K562 (cell line): ENCODE data around the gene ST6GALNAC3. TPM values are rescaled to one million over a fixed set of nuclear protein-coding genes. Genes with fewer than 3 reads are reported as not detected.

ENCODE experiments used
- ATAC-seq: fragments of 200-7000 bp; cut with Tn5 transposase; 3 replicates; pipeline ENCODE4 v1.9.1; 2020; ENCODE audit warnings: moderate library complexity
- BruUV-seq: library from RNA; stranded (reverse); fragments of 400-500 nt; replicated peaks from 2 replicates; lab custom pipeline; 2021; lab: Mats Ljungman, UMichigan
- CTCF ChIA-PET: fragments of 300-600 bp; formaldehyde crosslinking; extraction: SDS; loops from one replicate; lab custom pipeline; 2021; ENCODE audit warnings: low intra/inter-chr PET ratio; lab: Yijun Ruan, JAX
- POLR2A ChIA-PET: fragments of 300-600, 350-650 bp; sonication (Branson Sonifier 250); formaldehyde crosslinking; extraction: SDS; loops from one replicate; lab custom pipeline; 2021; ENCODE audit warnings: antibody characterized with exemption, inconsistent platforms; lab: Yijun Ruan, JAX
- DNase-seq, 4 experiments: peaks; one replicate each; pipeline versions ENCODE4 v3.0.0 to v3.0.0-alpha.2; 2011 to 2018; ENCODE audit warnings: low spot score in 3 of 4, mixed read lengths in 3 of 4; ENCODE audit errors: extremely low read depth in 1 of 4
- FAIRE-seq: peaks from 2 replicates; lab custom pipeline; 2011; peaks lifted over from hg19 to GRCh38; lab: Jason Lieb, UNC
- H2AFZ ChIP-seq: 2 replicates; pipeline ENCODE4 v1.6.0; 2011; ENCODE audit warnings: low read depth, low read length, control low read depth, inconsistent platforms
- H3K27ac ChIP-seq: fragments of 200-600 bp; 3 replicates; pipeline ENCODE4 v1.8.0; 2011; ENCODE audit warnings: low read depth, mild to moderate bottlenecking, control low read depth, inconsistent platforms, low read length, moderate library complexity, mixed read lengths; ENCODE audit errors: extremely low read depth
- H3K27me3 ChIP-seq, 2 experiments: fragments of 300-600 bp in 1 of 2; 2 replicates in 1 of 2; 3 replicates in 1 of 2; pipeline versions ENCODE4 v1.6.0 to v1.8.0; 2011; ENCODE audit warnings: inconsistent platforms in 2 of 2, low read length in 2 of 2, mild to moderate bottlenecking in 1 of 2, mixed read lengths in 1 of 2, moderate library complexity in 1 of 2; ENCODE audit not compliant: control insufficient read depth in 2 of 2, insufficient read depth in 2 of 2
- H3K36me3 ChIP-seq: fragments of 300-600 bp; 3 replicates; pipeline ENCODE4 v1.8.0; 2011; ENCODE audit warnings: mild to moderate bottlenecking, low read length, inconsistent platforms; ENCODE audit not compliant: control insufficient read depth, insufficient read depth
- H3K4me1 ChIP-seq, 2 experiments: fragments of 200-600 bp in 1 of 2; replicated peaks in 1 of 2; 2 replicates in 1 of 2; 3 replicates in 1 of 2; pipeline versions ENCODE4 v1.5.1 to v1.8.0; 2011; ENCODE audit warnings: inconsistent platforms in 2 of 2, low read length in 2 of 2, mild to moderate bottlenecking in 1 of 2, mixed read lengths in 1 of 2, moderate library complexity in 1 of 2; ENCODE audit not compliant: control insufficient read depth in 2 of 2, insufficient read depth in 2 of 2
- H3K4me2 ChIP-seq: 2 replicates; pipeline ENCODE4 v1.6.1; 2011; ENCODE audit warnings: low read length, control low read depth, inconsistent platforms, mixed read lengths; ENCODE audit not compliant: insufficient read depth
- H3K4me3 ChIP-seq: fragments of 200-600 bp; sonication (generic), shearing (Covaris generic); 2 replicates; pipeline ENCODE4 v1.5.1; 2016; ENCODE audit warnings: control low read depth, inconsistent platforms
- H3K79me2 ChIP-seq: fragments of 200-600 bp; 3 replicates; pipeline ENCODE4 v1.8.0; 2011; ENCODE audit warnings: low read length, inconsistent platforms; ENCODE audit not compliant: control insufficient read depth, insufficient read depth
- H3K9ac ChIP-seq, 2 experiments: 2 replicates each; pipeline versions ENCODE4 v1.6.0 to v1.6.1; 2011; ENCODE audit warnings: low read depth in 2 of 2, low read length in 2 of 2, control low read depth in 1 of 2, inconsistent platforms in 1 of 2, mild to moderate bottlenecking in 1 of 2, mixed read lengths in 1 of 2; ENCODE audit not compliant: insufficient read depth in 1 of 2
- H3K9me1 ChIP-seq: one replicate; pipeline ENCODE4 v1.6.0; 2011; ENCODE audit warnings: inconsistent platforms, mild to moderate bottlenecking, low read length, moderate library complexity; ENCODE audit not compliant: control insufficient read depth, insufficient read depth
- H3K9me3 ChIP-seq: replicated peaks from 2 replicates; pipeline ENCODE4 v1.5.1; 2011; ENCODE audit warnings: low read depth, low read length, inconsistent platforms; ENCODE audit not compliant: control insufficient read depth, insufficient read depth
- H4K20me1 ChIP-seq: replicated peaks from 2 replicates; pipeline ENCODE4 v1.6.1; 2011; ENCODE audit warnings: low read length, inconsistent platforms, mixed read lengths; ENCODE audit not compliant: control insufficient read depth, insufficient read depth
- BMI1 ChIP-seq: fragments of 150-350 bp; IDR thresholded peaks from 2 replicates; pipeline ENCODE4 v1.6.1; 2014; ENCODE audit warnings: low read length
- BRF1 ChIP-seq: IDR thresholded peaks from 3 replicates; pipeline ENCODE4 v1.6.1; 2011; ENCODE audit warnings: borderline replicate concordance, mild to moderate bottlenecking; ENCODE audit not compliant: insufficient read length; ENCODE audit errors: extremely low read depth
- FOSL1 ChIP-seq: fragments of 200-800 bp; sonication (Bioruptor generic); conservative IDR thresholded peaks from 2 replicates; pipeline ENCODE4 v1.6.1; 2016; ENCODE audit warnings: missing genetic modification characterization, missing compliant biosample characterization
- NFATC3 ChIP-seq: fragments of 450-650 bp; IDR thresholded peaks from 2 replicates; pipeline ENCODE4 v1.6.1; 2017; ENCODE audit warnings: mild to moderate bottlenecking
- NR2C1 ChIP-seq, 2 experiments: fragments of 450-650 bp; IDR thresholded peaks; 2 replicates each; pipeline ENCODE4 v1.6.1; 2017; ENCODE audit warnings: mild to moderate bottlenecking in 2 of 2, antibody characterized with exemption in 1 of 2, inconsistent platforms in 1 of 2, missing compliant biosample characterization in 1 of 2, missing genetic modification characterization in 1 of 2
- PHB ChIP-seq: fragments of 250-450 bp; sonication (Bioruptor Pico); IDR thresholded peaks from 2 replicates; pipeline ENCODE4 v1.5.0; 2021
- SMARCA5 ChIP-seq: fragments of 450-650 bp; IDR thresholded peaks from 2 replicates; pipeline ENCODE4 v1.6.1; 2016
- SREBF1 ChIP-seq: fragments of 150-350 bp; IDR thresholded peaks from 2 replicates; pipeline ENCODE4 v1.6.1; 2014; ENCODE audit warnings: antibody characterized with exemption, low read depth, low read length, borderline replicate concordance
- SRSF1 ChIP-seq: fragments of 200-400 bp; formaldehyde crosslinking; IDR thresholded peaks from 2 replicates; pipeline ENCODE4 v1.6.1; 2017; ENCODE audit warnings: mild to moderate bottlenecking, low read depth, low read length, moderate library complexity
- WGBS: fragments of 100-300 bp; shearing (Covaris generic); methylation state at CpG from one replicate; pipeline ENCODE4 v1.1.6; 2016; ENCODE audit warnings: low coverage, mixed read lengths; ENCODE audit not compliant: insufficient coverage; ENCODE audit errors: missing lambda C conversion rate; 5-methylcytosine and 5-hydroxymethylcytosine counted together
- in situ Hi-C: fragments of 300-500 bp; cut with MboI; formaldehyde crosslinking; loops from 4 replicates; pipeline ENCODE4 v1.15.0; 2018; ENCODE audit warnings: inconsistent platforms, mixed read lengths
- intact Hi-C: fragments of 100-400 bp; cut with micrococcal nuclease; formaldehyde crosslinking; loops from 2 replicates; pipeline ENCODE4 v1.14.2; 2022
- polyA plus RNA-seq, 8 experiments: library from polyadenylated mRNA; depleted of rRNA in 4 of 8; stranded (reverse) in 5 of 8; unstranded in 3 of 8; fragments of >200 nt; fragmentation: Nextera tagmentation in 2 of 8; fragmentation: Illumina TruSeq in 1 of 8; extraction: Ambion mirVana in 2 of 8; extraction: Trizol in 1 of 8; gene quantifications; 2 replicates each; pipeline versions ENCODE4 v1.2.1 to v1.2.3, GENCODE V29; 2011 to 2014; ENCODE audit warnings: inconsistent platforms in 1 of 8, missing spikeins in 1 of 8
- total RNA-seq, 7 experiments: library from RNA; depleted of rRNA in 6 of 7; stranded (reverse); fragments of >200 nt in 6 of 7; fragmentation: Illumina TruSeq in 2 of 7; extraction: Trizol in 2 of 7; gene quantifications; 2 replicates each; pipeline versions ENCODE4 v1.2.1 to v1.2.3, GENCODE V29; 2011 to 2021; ENCODE audit warnings: low replicate concordance in 1 of 7
- TF ChIP-seq, protein P1 (sequence below): fragments of 250-450 bp; sonication (Bioruptor Pico); IDR thresholded peaks from 2 replicates; pipeline ENCODE4 v1.8.0; 2022; ENCODE audit warnings: moderate library complexity, mild to moderate bottlenecking, inconsistent platforms
- TF ChIP-seq, protein P2 (sequence below): fragments of 450-650 bp; IDR thresholded peaks from 2 replicates; pipeline ENCODE4 v1.6.1; 2016
- TF ChIP-seq, protein P3 (sequence below): fragments of 250-450 bp; sonication (Bioruptor Pico); IDR thresholded peaks from 2 replicates; pipeline ENCODE4 v1.4.0; 2020; ENCODE audit warnings: borderline replicate concordance
- TF ChIP-seq, protein P4 (sequence below): fragments of 150-350 bp; conservative IDR thresholded peaks from 2 replicates; pipeline ENCODE4 v1.6.1; 2014; ENCODE audit warnings: low read length
- TF ChIP-seq, protein P5 (sequence below): IDR thresholded peaks from 3 replicates; pipeline ENCODE4 v1.6.1; 2011; ENCODE audit warnings: borderline replicate concordance, mild to moderate bottlenecking; ENCODE audit not compliant: insufficient read length, insufficient read depth

The ST6GALNAC3 gene
- total and polyA plus RNA-seq, 9 of the 15 experiments (the other 6 are each of a cell fraction or from before 2014, with no cell fraction given): 0.04 to 0.29 (median 0.18) TPM; not detected in 6

DNA sequence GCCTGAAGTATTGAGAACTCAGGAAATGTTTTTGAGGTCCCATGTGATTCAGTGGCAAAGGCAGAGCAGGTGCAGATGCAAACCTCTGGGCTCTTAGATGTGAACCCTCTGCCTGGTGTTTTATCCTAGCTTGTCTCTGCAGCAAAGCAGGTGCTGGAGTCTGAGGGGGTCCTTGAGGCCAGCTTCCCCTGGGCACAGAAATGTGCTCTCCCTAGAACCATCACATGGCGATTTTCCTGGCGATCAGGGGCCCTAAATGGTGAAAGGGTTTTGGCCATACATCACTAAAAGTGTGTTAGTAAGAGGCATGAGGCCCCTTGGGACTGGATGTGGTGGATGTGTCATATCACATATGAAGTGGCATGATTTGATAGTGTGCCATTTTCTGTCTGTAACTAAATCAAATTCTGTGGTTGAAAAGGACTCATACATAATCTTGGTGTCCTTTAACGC lies 144.8 kb downstream of the ST6GALNAC3 start:
- no peak for FAIRE-seq
- BruUV-seq: no TSS peak
- in situ Hi-C loops: no loop called here
- intact Hi-C loops: no loop called here
- H2AFZ ChIP-seq: no peak overlapping the region
- ChIA-PET CTCF (no interaction called here), POLR2A (no interaction called here)
- no peak overlapping the region for H3K9ac ChIP-seq
- DNase-seq: no peak
- no peaks in the 10 kb centered on the region for H3K79me2 ChIP-seq
- no peaks in the 10 kb centered on the region for H3K9me3 ChIP-seq
- H3K9me1 ChIP-seq: no peaks in the 10 kb centered on the region
- H3K36me3 ChIP-seq: no peaks in the 10 kb centered on the region
- no peak overlapping the region for H3K27ac ChIP-seq
- no peaks in the 10 kb centered on the region for H4K20me1 ChIP-seq
- WGBS: 0% methylated on average over 3 of the region's 3 CpGs
- no peak overlapping the region for H3K4me3 ChIP-seq
- ATAC-seq: no peak
- H3K27me3 ChIP-seq: no peaks in the 10 kb centered on the region
- H3K4me1 ChIP-seq: no peaks in the 10 kb centered on the region
- H3K4me2 ChIP-seq: no peak overlapping the region
- TF ChIP-seq BMI1 (no peak), SREBF1 (no peak), BRF1 (no peak), FOSL1 (tag) (no peak), SMARCA5 (no peak), PHB (CRISPR knock-in tag) (no peak), NFATC3 (no peak), SRSF1 (no peak), NR2C1 (IDR thresholded peaks at IDR 0.05) (no peak), NR2C1 (tag; IDR thresholded peaks at IDR 0.05) (no peak)
- TF ChIP-seq, protein P1, sequence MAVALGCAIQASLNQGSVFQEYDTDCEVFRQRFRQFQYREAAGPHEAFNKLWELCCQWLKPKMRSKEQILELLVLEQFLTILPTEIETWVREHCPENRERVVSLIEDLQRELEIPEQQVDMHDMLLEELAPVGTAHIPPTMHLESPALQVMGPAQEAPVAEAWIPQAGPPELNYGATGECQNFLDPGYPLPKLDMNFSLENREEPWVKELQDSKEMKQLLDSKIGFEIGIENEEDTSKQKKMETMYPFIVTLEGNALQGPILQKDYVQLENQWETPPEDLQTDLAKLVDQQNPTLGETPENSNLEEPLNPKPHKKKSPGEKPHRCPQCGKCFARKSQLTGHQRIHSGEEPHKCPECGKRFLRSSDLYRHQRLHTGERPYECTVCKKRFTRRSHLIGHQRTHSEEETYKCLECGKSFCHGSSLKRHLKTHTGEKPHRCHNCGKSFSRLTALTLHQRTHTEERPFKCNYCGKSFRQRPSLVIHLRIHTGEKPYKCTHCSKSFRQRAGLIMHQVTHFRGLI: no peak
- TF ChIP-seq, protein P2, sequence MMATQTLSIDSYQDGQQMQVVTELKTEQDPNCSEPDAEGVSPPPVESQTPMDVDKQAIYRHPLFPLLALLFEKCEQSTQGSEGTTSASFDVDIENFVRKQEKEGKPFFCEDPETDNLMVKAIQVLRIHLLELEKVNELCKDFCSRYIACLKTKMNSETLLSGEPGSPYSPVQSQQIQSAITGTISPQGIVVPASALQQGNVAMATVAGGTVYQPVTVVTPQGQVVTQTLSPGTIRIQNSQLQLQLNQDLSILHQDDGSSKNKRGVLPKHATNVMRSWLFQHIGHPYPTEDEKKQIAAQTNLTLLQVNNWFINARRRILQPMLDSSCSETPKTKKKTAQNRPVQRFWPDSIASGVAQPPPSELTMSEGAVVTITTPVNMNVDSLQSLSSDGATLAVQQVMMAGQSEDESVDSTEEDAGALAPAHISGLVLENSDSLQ: no peak
- TF ChIP-seq, protein P3, sequence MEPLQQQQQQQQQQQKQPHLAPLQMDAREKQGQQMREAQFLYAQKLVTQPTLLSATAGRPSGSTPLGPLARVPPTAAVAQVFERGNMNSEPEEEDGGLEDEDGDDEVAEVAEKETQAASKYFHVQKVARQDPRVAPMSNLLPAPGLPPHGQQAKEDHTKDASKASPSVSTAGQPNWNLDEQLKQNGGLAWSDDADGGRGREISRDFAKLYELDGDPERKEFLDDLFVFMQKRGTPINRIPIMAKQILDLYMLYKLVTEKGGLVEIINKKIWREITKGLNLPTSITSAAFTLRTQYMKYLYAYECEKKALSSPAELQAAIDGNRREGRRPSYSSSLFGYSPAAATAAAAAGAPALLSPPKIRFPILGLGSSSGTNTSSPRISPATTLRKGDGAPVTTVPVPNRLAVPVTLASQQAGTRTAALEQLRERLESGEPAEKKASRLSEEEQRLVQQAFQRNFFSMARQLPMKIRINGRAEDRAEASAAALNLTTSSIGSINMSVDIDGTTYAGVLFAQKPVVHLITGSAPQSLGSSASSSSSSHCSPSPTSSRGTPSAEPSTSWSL: no peak
- TF ChIP-seq, protein P4, sequence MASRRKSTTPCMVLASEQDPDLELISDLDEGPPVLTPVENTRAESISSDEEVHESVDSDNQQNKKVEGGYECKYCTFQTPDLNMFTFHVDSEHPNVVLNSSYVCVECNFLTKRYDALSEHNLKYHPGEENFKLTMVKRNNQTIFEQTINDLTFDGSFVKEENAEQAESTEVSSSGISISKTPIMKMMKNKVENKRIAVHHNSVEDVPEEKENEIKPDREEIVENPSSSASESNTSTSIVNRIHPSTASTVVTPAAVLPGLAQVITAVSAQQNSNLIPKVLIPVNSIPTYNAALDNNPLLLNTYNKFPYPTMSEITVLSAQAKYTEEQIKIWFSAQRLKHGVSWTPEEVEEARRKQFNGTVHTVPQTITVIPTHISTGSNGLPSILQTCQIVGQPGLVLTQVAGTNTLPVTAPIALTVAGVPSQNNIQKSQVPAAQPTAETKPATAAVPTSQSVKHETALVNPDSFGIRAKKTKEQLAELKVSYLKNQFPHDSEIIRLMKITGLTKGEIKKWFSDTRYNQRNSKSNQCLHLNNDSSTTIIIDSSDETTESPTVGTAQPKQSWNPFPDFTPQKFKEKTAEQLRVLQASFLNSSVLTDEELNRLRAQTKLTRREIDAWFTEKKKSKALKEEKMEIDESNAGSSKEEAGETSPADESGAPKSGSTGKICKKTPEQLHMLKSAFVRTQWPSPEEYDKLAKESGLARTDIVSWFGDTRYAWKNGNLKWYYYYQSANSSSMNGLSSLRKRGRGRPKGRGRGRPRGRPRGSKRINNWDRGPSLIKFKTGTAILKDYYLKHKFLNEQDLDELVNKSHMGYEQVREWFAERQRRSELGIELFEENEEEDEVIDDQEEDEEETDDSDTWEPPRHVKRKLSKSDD: no peak
- TF ChIP-seq, protein P5, sequence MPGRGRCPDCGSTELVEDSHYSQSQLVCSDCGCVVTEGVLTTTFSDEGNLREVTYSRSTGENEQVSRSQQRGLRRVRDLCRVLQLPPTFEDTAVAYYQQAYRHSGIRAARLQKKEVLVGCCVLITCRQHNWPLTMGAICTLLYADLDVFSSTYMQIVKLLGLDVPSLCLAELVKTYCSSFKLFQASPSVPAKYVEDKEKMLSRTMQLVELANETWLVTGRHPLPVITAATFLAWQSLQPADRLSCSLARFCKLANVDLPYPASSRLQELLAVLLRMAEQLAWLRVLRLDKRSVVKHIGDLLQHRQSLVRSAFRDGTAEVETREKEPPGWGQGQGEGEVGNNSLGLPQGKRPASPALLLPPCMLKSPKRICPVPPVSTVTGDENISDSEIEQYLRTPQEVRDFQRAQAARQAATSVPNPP: no peak
